ENCODE results near the gene PPP6R3.

The PPP6R3 gene

GRCh38 chr11:68429661-68430060 is 30.9 kb upstream of the PPP6R3 start:
- Histone ChIP-seq H3K79me2 (ENCODE audit: insufficient read depth, low read length) (no peaks in the 10 kb centered on the region), H4K20me1 (ENCODE audit: insufficient read depth, low read length, poor library complexity, severe bottlenecking) (no peaks in the 10 kb centered on the region), H3K9me2 (replicated peaks; ENCODE audit: low read depth, low read length) (no peaks in the 10 kb centered on the region), H3K4me2 (ENCODE audit: low read depth, low read length, poor library complexity, severe bottlenecking) (no peak overlapping the region), H3K4me1 (ENCODE audit: insufficient read depth, low read length, poor library complexity, severe bottlenecking) (no peaks in the 10 kb centered on the region), H3K36me3 (ENCODE audit: insufficient read depth, low read length) (peaks cover 70% of the 10 kb centered on the region; the same call in 1 of the 2 replicates), H3K9ac (ENCODE audit: low read depth, low read length, poor library complexity, severe bottlenecking) (no peak overlapping the region), H3K27me3 (ENCODE audit: insufficient read depth, low read length, poor library complexity, severe bottlenecking) (no peaks in the 10 kb centered on the region), H3K4me3 (ENCODE audit: low read length, poor library complexity, severe bottlenecking) (no peak overlapping the region), H3F3A (ENCODE audit: low read depth) (no peaks in the 10 kb centered on the region), H2AFZ (ENCODE audit: low read length) (no peak overlapping the region), H3K9me3 (ENCODE audit: insufficient read depth, low read depth, low read length) (no peaks in the 10 kb centered on the region; the same call in 1 of the 2 replicates)
- no peak for TF ChIP-seq CTCF (conservative IDR thresholded peaks at IDR 0.05; ENCODE audit: low read length)
- TF ChIP-seq EZH2phosphoT487 (IDR thresholded peaks at IDR 0.05; ENCODE audit: borderline replicate concordance), result no peak

GRCh38 chr11:68430384-68430783 is 30.2 kb upstream of the PPP6R3 start:
- H3K36me3 ChIP-seq (ENCODE audit: insufficient read depth, low read length), result peaks cover 68% of the 10 kb centered on the region; the same call in 1 of the 2 replicates
- no peak overlapping the region for H3K9ac ChIP-seq (ENCODE audit: low read depth, low read length, poor library complexity, severe bottlenecking)
- no peaks in the 10 kb centered on the region for H3K27me3 ChIP-seq (ENCODE audit: insufficient read depth, low read length, poor library complexity, severe bottlenecking)

GRCh38 chr11:68430801-68431200 is 29.8 kb upstream of the PPP6R3 start:
- Histone ChIP-seq H3K4me1 (ENCODE audit: insufficient read depth, low read length, poor library complexity, severe bottlenecking) (no peaks in the 10 kb centered on the region), H3K27me3 (ENCODE audit: insufficient read depth, low read length, poor library complexity, severe bottlenecking) (no peaks in the 10 kb centered on the region), H3K36me3 (ENCODE audit: insufficient read depth, low read length) (peaks cover 64% of the 10 kb centered on the region; the same call in 1 of the 2 replicates), H3K9me3 (ENCODE audit: insufficient read depth, low read depth, low read length) (no peaks in the 10 kb centered on the region; the same call in 1 of the 2 replicates), H2AFZ (ENCODE audit: low read length) (no peak overlapping the region), H3K4me3 (ENCODE audit: low read length, poor library complexity, severe bottlenecking) (no peak overlapping the region), H3K9ac (ENCODE audit: low read depth, low read length, poor library complexity, severe bottlenecking) (no peak overlapping the region), H4K20me1 (ENCODE audit: insufficient read depth, low read length, poor library complexity, severe bottlenecking) (no peaks in the 10 kb centered on the region), H3F3A (ENCODE audit: low read depth) (no peaks in the 10 kb centered on the region), H3K9me2 (replicated peaks; ENCODE audit: low read depth, low read length) (no peaks in the 10 kb centered on the region), H3K4me2 (ENCODE audit: low read depth, low read length, poor library complexity, severe bottlenecking) (no peak overlapping the region), H3K79me2 (ENCODE audit: insufficient read depth, low read length) (no peaks in the 10 kb centered on the region)
- no peak for TF ChIP-seq CTCF (conservative IDR thresholded peaks at IDR 0.05; ENCODE audit: low read length)
- TF ChIP-seq EZH2phosphoT487 (IDR thresholded peaks at IDR 0.05; ENCODE audit: borderline replicate concordance), result no peak

More at GRCh38 chr11:68430384-68430783, 30.2 kb upstream of the PPP6R3 start:
- Histone ChIP-seq H3K9me2 (replicated peaks; ENCODE audit: low read depth, low read length) (no peaks in the 10 kb centered on the region), H3K4me1 (ENCODE audit: insufficient read depth, low read length, poor library complexity, severe bottlenecking) (no peaks in the 10 kb centered on the region), H3K9me3 (ENCODE audit: insufficient read depth, low read depth, low read length) (no peaks in the 10 kb centered on the region; the same call in 1 of the 2 replicates), H3K4me2 (ENCODE audit: low read depth, low read length, poor library complexity, severe bottlenecking) (no peak overlapping the region), H3F3A (ENCODE audit: low read depth) (no peaks in the 10 kb centered on the region), H4K20me1 (ENCODE audit: insufficient read depth, low read length, poor library complexity, severe bottlenecking) (no peaks in the 10 kb centered on the region), H3K79me2 (ENCODE audit: insufficient read depth, low read length) (no peaks in the 10 kb centered on the region), H2AFZ (ENCODE audit: low read length) (no peak overlapping the region), H3K4me3 (ENCODE audit: low read length, poor library complexity, severe bottlenecking) (no peak overlapping the region)
- no peak for TF ChIP-seq EZH2phosphoT487 (IDR thresholded peaks at IDR 0.05; ENCODE audit: borderline replicate concordance)
- TF ChIP-seq CTCF (conservative IDR thresholded peaks at IDR 0.05; ENCODE audit: low read length), result no peak

All from Loucy (cell line).